Endothelial cell of umbilical vein (primary cell): ENCODE results near the gene TK2. TPM values are rescaled to one million over a fixed set of nuclear protein-coding genes. Genes with fewer than 3 reads are reported as not detected.

Experiments used
- BruUV-seq: library from RNA; stranded (reverse); fragments of 400-500 nt; replicated peaks from 2 replicates; lab custom pipeline; 2021; lab: Mats Ljungman, UMichigan
- CTCF ChIA-PET: fragments of 300-600, 350-600 bp; sonication (Branson Sonifier 250); formaldehyde crosslinking; loops from one replicate; lab custom pipeline; 2021; ENCODE audit warnings: antibody characterized with exemption, inconsistent platforms; lab: Charles Lee
- POLR2A ChIA-PET: fragments of 300-600, 350-600 bp; sonication (Branson Sonifier 250); formaldehyde crosslinking; loops from one replicate; lab custom pipeline; 2021; ENCODE audit warnings: antibody characterized with exemption, inconsistent platforms; lab: Charles Lee
- DNase-seq: peaks from one replicate; pipeline ENCODE4 v3.0.0-alpha.2; 2011; ENCODE audit warnings: low read depth, low spot score
- FAIRE-seq: peaks from 2 replicates; lab custom pipeline; 2011; peaks lifted over from hg19 to GRCh38; lab: Jason Lieb, UNC
- H2AFZ ChIP-seq: 2 replicates; pipeline ENCODE4 v1.6.0; 2012; ENCODE audit warnings: low read depth, low read length, control low read depth, inconsistent platforms
- H3K27ac ChIP-seq: 2 replicates; pipeline ENCODE4 v1.5.1; 2011; ENCODE audit warnings: low read depth, mild to moderate bottlenecking, control low read depth, low read length, moderate library complexity; ENCODE audit not compliant: insufficient read depth
- H3K27me3 ChIP-seq, 2 experiments: 2 replicates each; pipeline versions ENCODE4 v1.6.0 to v1.6.1; 2011; ENCODE audit warnings: low read length in 2 of 2, mixed read lengths in 1 of 2; ENCODE audit not compliant: control insufficient read depth in 2 of 2, insufficient read depth in 2 of 2
- H3K36me3 ChIP-seq, 2 experiments: 2 replicates in 1 of 2; 3 replicates in 1 of 2; pipeline ENCODE4 v1.5.1; 2011; ENCODE audit warnings: low read length in 2 of 2, mild to moderate bottlenecking in 1 of 2, moderate library complexity in 1 of 2; ENCODE audit not compliant: control insufficient read depth in 2 of 2, insufficient read depth in 2 of 2; ENCODE audit errors: extremely low read depth in 1 of 2
- H3K4me1 ChIP-seq: 3 replicates; pipeline ENCODE4 v1.5.1; 2011; ENCODE audit warnings: mild to moderate bottlenecking, low read length; ENCODE audit not compliant: control insufficient read depth, insufficient read depth; ENCODE audit errors: extremely low read depth
- H3K4me2 ChIP-seq: 2 replicates; pipeline ENCODE4 v1.6.1; 2011; ENCODE audit warnings: low read length, control low read depth, mixed read lengths; ENCODE audit not compliant: insufficient read depth
- H3K4me3 ChIP-seq, 3 experiments: fragments of 200-600 bp in 1 of 3; sonication (generic), shearing (Covaris generic) in 1 of 3; replicated peaks in 1 of 3; 2 replicates each; pipeline ENCODE4 v1.5.1; 2011 to 2016; ENCODE audit warnings: control low read depth in 3 of 3, low read length in 3 of 3, mild to moderate bottlenecking in 2 of 3, inconsistent platforms in 1 of 3, low read depth in 1 of 3, moderate library complexity in 1 of 3; ENCODE audit not compliant: insufficient read depth in 1 of 3
- H3K79me2 ChIP-seq: 2 replicates; pipeline ENCODE4 v1.6.0; 2012; ENCODE audit warnings: low read length, inconsistent platforms; ENCODE audit not compliant: control insufficient read depth, insufficient read depth
- H3K9ac ChIP-seq: replicated peaks from 2 replicates; pipeline ENCODE3; 2011; ENCODE audit warnings: low read length, control low read depth; ENCODE audit not compliant: insufficient read depth; ENCODE audit errors: extremely low read depth
- H3K9me1 ChIP-seq: replicated peaks from 3 replicates; pipeline ENCODE4 v1.6.0; 2011; ENCODE audit warnings: mild to moderate bottlenecking, low read length; ENCODE audit not compliant: control insufficient read depth, insufficient read depth; ENCODE audit errors: extremely low read depth
- H3K9me3 ChIP-seq: replicated peaks from 2 replicates; pipeline ENCODE4 v1.5.1; 2012; ENCODE audit warnings: low read length, inconsistent platforms; ENCODE audit not compliant: control insufficient read depth, insufficient read depth
- H4K20me1 ChIP-seq: replicated peaks from 2 replicates; pipeline ENCODE3; 2011; ENCODE audit warnings: mild to moderate bottlenecking, low read length; ENCODE audit not compliant: control insufficient read depth, insufficient read depth; ENCODE audit errors: extremely low read depth
- CTCF ChIP-seq, 2 donors: IDR thresholded peaks; 1 replicate in 1 of 2; 2 replicates in 1 of 2; pipeline ENCODE4 v1.5.1; 2011; ENCODE audit warnings: low read length in 2 of 2, mild to moderate bottlenecking in 2 of 2, moderate library complexity in 2 of 2, control low read depth in 1 of 2, inconsistent platforms in 1 of 2, low read depth in 1 of 2; ENCODE audit not compliant: insufficient read depth in 1 of 2; ENCODE audit errors: extremely low read depth in 1 of 2
- EZH2 ChIP-seq: IDR thresholded peaks from 2 replicates; pipeline ENCODE4 v1.6.1; 2012; ENCODE audit warnings: borderline replicate concordance, low read depth, mild to moderate bottlenecking, moderate library complexity, low read length, inconsistent platforms; ENCODE audit not compliant: severe bottlenecking
- FOS ChIP-seq: IDR thresholded peaks from 2 replicates; pipeline ENCODE4 v1.6.1; 2011; ENCODE audit warnings: mild to moderate bottlenecking, low read length, moderate library complexity, borderline replicate concordance; ENCODE audit not compliant: insufficient read depth
- GATA2 ChIP-seq: IDR thresholded peaks from 2 replicates; pipeline ENCODE4 v1.7.0; 2011; ENCODE audit warnings: low read depth, mild to moderate bottlenecking, moderate library complexity, mixed read lengths, low read length; ENCODE audit not compliant: insufficient read length, insufficient read depth
- JUN ChIP-seq: IDR thresholded peaks from 2 replicates; pipeline ENCODE4 v1.6.1; 2011; ENCODE audit warnings: borderline replicate concordance, low read depth; ENCODE audit not compliant: insufficient read length, insufficient read depth
- MAX ChIP-seq: IDR thresholded peaks from 2 replicates; pipeline ENCODE4 v1.6.1; 2011; ENCODE audit not compliant: insufficient read depth, insufficient read length
- MYC ChIP-seq: IDR thresholded peaks from one replicate; pipeline ENCODE4 v1.6.1; 2011; ENCODE audit warnings: mild to moderate bottlenecking, low read depth, low read length
- POLR2A ChIP-seq: IDR thresholded peaks from 2 replicates; pipeline ENCODE4 v1.6.1; 2012; ENCODE audit warnings: low read depth, mild to moderate bottlenecking, control low read depth, low read length
- POLR2AphosphoS5 ChIP-seq: IDR thresholded peaks from 2 replicates; pipeline ENCODE4 v1.6.1; 2012; ENCODE audit warnings: low read depth, mild to moderate bottlenecking, control low read depth, low read length, moderate library complexity; ENCODE audit not compliant: insufficient read depth
- dilution Hi-C: fragments of 300-500 bp; cut with MboI; formaldehyde crosslinking; loops from one replicate; pipeline ENCODE4 v1.15.0; 2019; ENCODE audit warnings: low sequenced_read_pairs; ENCODE audit not compliant: extremely low pct_ligation_motif_present
- intact Hi-C: fragments of 100-400 bp; cut with micrococcal nuclease; formaldehyde crosslinking; loops from one replicate; pipeline ENCODE4 v1.10.0; 2022
- polyA plus RNA-seq, 4 experiments: library from polyadenylated mRNA; depleted of rRNA in 3 of 4; stranded (reverse) in 3 of 4; unstranded in 1 of 4; fragments of >200 nt; gene quantifications; 2 replicates each; pipeline versions ENCODE4 v1.2.1 to v1.2.3, GENCODE V29; 2011 to 2012; ENCODE audit warnings: missing spikeins in 1 of 4
- total RNA-seq: library from RNA; stranded (reverse); gene quantifications from 2 replicates; pipeline ENCODE4 v1.2.3, GENCODE V29; 2021

TK2 gene
- total and polyA plus RNA-seq, 2 donors (not counting 3 experiments of a cell fraction or from before 2014, with no cell fraction given) = 12.1 to 25.2 TPM

GRCh38 chr16:66508248-66508913 lies 41.5 kb downstream of the TK2 start:
- Histone ChIP-seq H3K36me3 (no peaks in the 10 kb centered on the region), H3K4me1 (peaks cover 39% of the 10 kb centered on the region), H3K9me3 (no peaks in the 10 kb centered on the region), H3K27me3 (no peaks in the 10 kb centered on the region), H3K9me1 (no peaks in the 10 kb centered on the region), H4K20me1 (no peaks in the 10 kb centered on the region), H3K79me2 (no peaks in the 10 kb centered on the region), H2AFZ (no peak overlapping the region), H3K4me2 (no peak overlapping the region), H3K4me3 (no peak overlapping the region), H3K27ac (peak overlapping the region; percentile 24), H3K9ac (no peak overlapping the region)
- FAIRE-seq (peak; percentile 90), DNase-seq (peak; percentile 87)
- no peak for TF ChIP-seq MAX
- no peak for TF ChIP-seq MYC
- TF ChIP-seq FOS = no peak
- no peak for TF ChIP-seq POLR2A
- TF ChIP-seq EZH2 = no peak
- TF ChIP-seq CTCF (IDR thresholded peaks at IDR 0.05; ENCODE audit: extremely low read depth in 1 of 2, insufficient read depth in 1 of 2, low read depth in 1 of 2, low read length in 2 of 2) = no peak
- no peak for TF ChIP-seq POLR2AphosphoS5
- TF ChIP-seq GATA2 = no peak
- no peak for TF ChIP-seq JUN
- dilution Hi-C loops (no loop called here), intact Hi-C loops (no loop called here)
- no TSS peak for BruUV-seq
- POLR2A ChIA-PET = no interaction called here
- CTCF ChIA-PET = interaction anchor here (0.7 to 2.0 kb wide), 19 partner anchors 9 to 166 kb away, joined by 3 to 8 read pairs (median 3); partner anchors contain the start of gene CKLF
